ENCODE results near the gene PGAP6. TPM values are rescaled to one million over a fixed set of nuclear protein-coding genes. Genes with fewer than 3 reads are reported as not detected.

PGAP6 gene
- total and polyA plus RNA-seq, 2 of the 8 experiments (the other 6 are each of a cell fraction or from before 2014, with no cell fraction given) = 86.8 to 364 TPM

DNA sequence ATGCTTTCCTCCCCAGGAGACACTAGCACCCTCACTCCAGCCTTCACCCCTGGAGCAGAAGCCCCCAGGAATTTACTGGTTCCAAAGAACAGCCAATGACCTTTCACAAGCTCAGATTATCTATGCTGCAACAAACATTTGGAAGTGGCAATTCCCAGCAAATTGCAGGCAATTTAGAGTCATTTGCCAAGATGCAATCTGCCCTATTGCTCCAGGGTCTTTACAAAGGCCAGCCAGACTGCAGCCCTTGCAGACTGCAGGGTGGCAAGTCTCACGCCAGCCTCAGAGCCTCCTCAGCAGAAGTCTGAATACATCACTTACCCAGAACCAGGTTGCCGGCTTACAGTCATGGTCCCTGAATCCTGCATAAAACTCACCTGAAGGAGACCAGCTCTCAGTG is 51.0 kb downstream of the PGAP6 start (continued):
- TF ChIP-seq KDM4A (IDR thresholded peaks at IDR 0.05; ENCODE audit: low read depth, low read length, severe bottlenecking) = no peak
- TF ChIP-seq, protein P1, sequence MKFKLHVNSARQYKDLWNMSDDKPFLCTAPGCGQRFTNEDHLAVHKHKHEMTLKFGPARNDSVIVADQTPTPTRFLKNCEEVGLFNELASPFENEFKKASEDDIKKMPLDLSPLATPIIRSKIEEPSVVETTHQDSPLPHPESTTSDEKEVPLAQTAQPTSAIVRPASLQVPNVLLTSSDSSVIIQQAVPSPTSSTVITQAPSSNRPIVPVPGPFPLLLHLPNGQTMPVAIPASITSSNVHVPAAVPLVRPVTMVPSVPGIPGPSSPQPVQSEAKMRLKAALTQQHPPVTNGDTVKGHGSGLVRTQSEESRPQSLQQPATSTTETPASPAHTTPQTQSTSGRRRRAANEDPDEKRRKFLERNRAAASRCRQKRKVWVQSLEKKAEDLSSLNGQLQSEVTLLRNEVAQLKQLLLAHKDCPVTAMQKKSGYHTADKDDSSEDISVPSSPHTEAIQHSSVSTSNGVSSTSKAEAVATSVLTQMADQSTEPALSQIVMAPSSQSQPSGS (IDR thresholded peaks at IDR 0.05; ENCODE audit: low read length) = no peak
- TF ChIP-seq ZNF274 (IDR thresholded peaks at IDR 0.05; ENCODE audit: borderline replicate concordance, extremely low read depth, low read length) = no peak
- TF ChIP-seq, protein P2, sequence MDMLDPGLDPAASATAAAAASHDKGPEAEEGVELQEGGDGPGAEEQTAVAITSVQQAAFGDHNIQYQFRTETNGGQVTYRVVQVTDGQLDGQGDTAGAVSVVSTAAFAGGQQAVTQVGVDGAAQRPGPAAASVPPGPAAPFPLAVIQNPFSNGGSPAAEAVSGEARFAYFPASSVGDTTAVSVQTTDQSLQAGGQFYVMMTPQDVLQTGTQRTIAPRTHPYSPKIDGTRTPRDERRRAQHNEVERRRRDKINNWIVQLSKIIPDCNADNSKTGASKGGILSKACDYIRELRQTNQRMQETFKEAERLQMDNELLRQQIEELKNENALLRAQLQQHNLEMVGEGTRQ (IDR thresholded peaks at IDR 0.05; ENCODE audit: low read length) = no peak
- no peak for TF ChIP-seq TCF12 (IDR thresholded peaks at IDR 0.05; ENCODE audit: low read depth, low read length)

Measured in H1 (cell line).